ENCODE data around the gene CEACAM16. TPM values are rescaled to one million over a fixed set of nuclear protein-coding genes. Genes with fewer than 3 reads are reported as not detected.

The CEACAM16 gene
- total RNA-seq, 1 donor from 2014 or later, result not detected

GRCh38 chr19:44677019-44677811 lies 21.7 kb upstream of the CEACAM16 start:
- TF ChIP-seq POLR2A (IDR thresholded peaks at IDR 0.05), result no peak
- TF ChIP-seq, protein P1, sequence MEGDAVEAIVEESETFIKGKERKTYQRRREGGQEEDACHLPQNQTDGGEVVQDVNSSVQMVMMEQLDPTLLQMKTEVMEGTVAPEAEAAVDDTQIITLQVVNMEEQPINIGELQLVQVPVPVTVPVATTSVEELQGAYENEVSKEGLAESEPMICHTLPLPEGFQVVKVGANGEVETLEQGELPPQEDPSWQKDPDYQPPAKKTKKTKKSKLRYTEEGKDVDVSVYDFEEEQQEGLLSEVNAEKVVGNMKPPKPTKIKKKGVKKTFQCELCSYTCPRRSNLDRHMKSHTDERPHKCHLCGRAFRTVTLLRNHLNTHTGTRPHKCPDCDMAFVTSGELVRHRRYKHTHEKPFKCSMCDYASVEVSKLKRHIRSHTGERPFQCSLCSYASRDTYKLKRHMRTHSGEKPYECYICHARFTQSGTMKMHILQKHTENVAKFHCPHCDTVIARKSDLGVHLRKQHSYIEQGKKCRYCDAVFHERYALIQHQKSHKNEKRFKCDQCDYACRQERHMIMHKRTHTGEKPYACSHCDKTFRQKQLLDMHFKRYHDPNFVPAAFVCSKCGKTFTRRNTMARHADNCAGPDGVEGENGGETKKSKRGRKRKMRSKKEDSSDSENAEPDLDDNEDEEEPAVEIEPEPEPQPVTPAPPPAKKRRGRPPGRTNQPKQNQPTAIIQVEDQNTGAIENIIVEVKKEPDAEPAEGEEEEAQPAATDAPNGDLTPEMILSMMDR (IDR thresholded peaks at IDR 0.05), result no peak
- TF ChIP-seq POLR2AphosphoS5 (IDR thresholded peaks at IDR 0.05; ENCODE audit: insufficient read depth in 1 of 2, low read depth in 1 of 2), result no peak
- H3K9me3 ChIP-seq, result no peaks in the 10 kb centered on the region
- intact Hi-C loops (cut with DNase I), result no loop called here
- H3K27ac ChIP-seq, result no peak overlapping the region
- H3K4me3 ChIP-seq, result no peak overlapping the region
- H3K27me3 ChIP-seq, result no peaks in the 10 kb centered on the region
- no peaks in the 10 kb centered on the region for H3K4me1 ChIP-seq
- H3K36me3 ChIP-seq, result no peaks in the 10 kb centered on the region
- no peak for DNase-seq (ENCODE audit: extremely low spot score in 2 of 2)

GRCh38 chr19:44680536-44680935 lies 18.4 kb upstream of the CEACAM16 start:
- H3K36me3 ChIP-seq, result no peaks in the 10 kb centered on the region
- no peak for DNase-seq (ENCODE audit: extremely low spot score in 2 of 2)
- no peak overlapping the region for H3K4me3 ChIP-seq

DNA sequence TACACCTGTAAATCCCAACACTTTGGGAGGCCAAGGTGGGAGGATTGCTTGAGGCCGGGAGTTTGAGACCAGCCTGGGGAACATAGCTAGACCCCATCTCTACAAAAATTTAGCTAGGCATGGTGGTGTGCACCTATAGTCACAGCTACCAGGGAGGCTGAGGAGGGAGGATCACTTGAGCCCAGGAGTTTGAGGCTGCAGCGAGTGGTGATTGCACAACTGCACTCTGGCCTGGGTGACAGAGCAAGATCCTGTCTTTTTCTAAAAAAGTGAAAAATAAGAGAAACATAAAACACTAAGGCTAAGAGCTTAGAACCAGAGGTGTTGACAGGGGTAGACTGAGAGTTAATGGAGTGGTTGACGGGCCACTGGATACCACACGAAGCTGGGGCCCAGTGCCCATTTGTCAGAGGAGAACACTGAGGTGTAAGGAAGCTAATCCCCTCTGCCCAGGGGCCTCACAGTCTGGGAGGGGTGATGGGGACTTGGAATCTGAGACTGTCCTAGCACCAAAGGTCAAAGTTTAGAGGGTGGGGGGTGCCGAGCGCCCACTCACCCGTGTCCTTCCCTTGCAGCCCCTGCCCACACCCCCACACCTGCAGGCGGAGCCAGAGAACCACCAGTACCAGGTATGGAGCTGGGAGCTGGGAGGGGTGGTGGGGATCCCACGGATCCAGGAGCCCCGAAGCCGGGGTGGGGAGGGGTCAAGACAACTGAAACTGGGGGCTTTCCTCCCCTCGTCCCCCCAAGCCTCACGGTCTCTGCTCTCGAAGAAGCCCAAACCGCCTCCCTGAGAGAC lies 16.8 kb upstream of the CEACAM16 start:
- no peaks in the 10 kb centered on the region for H3K27me3 ChIP-seq
- H3K4me1 ChIP-seq, result no peaks in the 10 kb centered on the region
- TF ChIP-seq POLR2AphosphoS5 (IDR thresholded peaks at IDR 0.05; ENCODE audit: insufficient read depth in 1 of 2, low read depth in 1 of 2) (no peak), POLR2A (IDR thresholded peaks at IDR 0.05) (no peak)
- TF ChIP-seq, protein P1 (IDR thresholded peaks at IDR 0.05), result no peak
- intact Hi-C loops (cut with DNase I), result no loop called here
- H3K36me3 ChIP-seq, result no peaks in the 10 kb centered on the region
- H3K4me3 ChIP-seq, result no peak overlapping the region
- DNase-seq (ENCODE audit: extremely low spot score in 2 of 2), result no peak
- H3K9me3 ChIP-seq, result no peaks in the 10 kb centered on the region
- H3K27ac ChIP-seq, result no peak overlapping the region

More at GRCh38 chr19:44680536-44680935, 18.4 kb upstream of the CEACAM16 start:
- TF ChIP-seq POLR2A (IDR thresholded peaks at IDR 0.05) (no peak), POLR2AphosphoS5 (IDR thresholded peaks at IDR 0.05; ENCODE audit: insufficient read depth in 1 of 2, low read depth in 1 of 2) (no peak)
- TF ChIP-seq, protein P1 (IDR thresholded peaks at IDR 0.05), result no peak
- Histone ChIP-seq H3K27me3 (no peaks in the 10 kb centered on the region), H3K4me1 (no peaks in the 10 kb centered on the region), H3K27ac (no peak overlapping the region), H3K9me3 (no peaks in the 10 kb centered on the region)
- intact Hi-C loops (cut with DNase I), result no loop called here

- intact Hi-C loops (cut with DNase I), result no loop called here
- no peak for DNase-seq (ENCODE audit: extremely low spot score in 2 of 2)
- H3K36me3 ChIP-seq, result no peaks in the 10 kb centered on the region
- TF ChIP-seq, protein P1 (IDR thresholded peaks at IDR 0.05), result no peak
- TF ChIP-seq POLR2A (IDR thresholded peaks at IDR 0.05) (no peak), POLR2AphosphoS5 (IDR thresholded peaks at IDR 0.05; ENCODE audit: insufficient read depth in 1 of 2, low read depth in 1 of 2) (no peak)
- no peak overlapping the region for H3K4me3 ChIP-seq
- H3K27ac ChIP-seq, result no peak overlapping the region
- H3K9me3 ChIP-seq, result no peaks in the 10 kb centered on the region
- no peaks in the 10 kb centered on the region for H3K4me1 ChIP-seq
- no peaks in the 10 kb centered on the region for H3K27me3 ChIP-seq
Observed at GRCh38 chr19:44682807-44683206, 16.1 kb upstream of the CEACAM16 start.

Data from vagina (tissue), 2 donors.